Eye (tissue), 1 donor: ENCODE measurements around the gene VANGL1.
"Not testable (repeated sequence)": the region's sequence is repeated elsewhere in the genome, so short reads cannot be mapped to it uniquely, and the experiment has no call there.

Experiments used
- DNase-seq: peaks from one replicate; pipeline ENCODE4 v3.0.0-alpha.2; 2015

The VANGL1 gene

DNA sequence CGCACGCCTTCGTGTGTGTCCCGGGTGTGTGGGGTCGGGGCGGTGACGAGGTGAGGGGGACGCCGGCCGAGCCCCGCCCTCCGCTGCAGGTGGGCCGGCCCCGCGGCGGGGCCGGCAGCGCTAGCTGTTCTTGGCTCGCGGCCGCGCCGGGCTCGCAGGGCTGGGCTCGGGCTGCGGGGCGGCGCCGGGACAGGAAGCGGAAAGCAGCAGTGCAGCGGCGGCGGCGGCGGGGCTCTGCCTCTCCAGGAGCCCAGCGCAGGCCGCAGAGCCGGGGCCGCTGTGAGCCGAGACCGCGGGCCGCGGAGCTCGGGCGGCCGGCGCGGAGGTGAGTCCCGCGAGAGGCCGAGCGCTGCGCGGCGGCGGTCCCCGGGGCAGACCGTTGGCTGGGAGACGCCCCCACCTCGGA is at the start of gene VANGL1:
Gene VANGL1, plus strand, starts transcription at position 209 of the 406 bp plus-strand sequence. CDS start 9,444 bp downstream, outside the sequence.
- DNase-seq = peak; percentile 78

DNA sequence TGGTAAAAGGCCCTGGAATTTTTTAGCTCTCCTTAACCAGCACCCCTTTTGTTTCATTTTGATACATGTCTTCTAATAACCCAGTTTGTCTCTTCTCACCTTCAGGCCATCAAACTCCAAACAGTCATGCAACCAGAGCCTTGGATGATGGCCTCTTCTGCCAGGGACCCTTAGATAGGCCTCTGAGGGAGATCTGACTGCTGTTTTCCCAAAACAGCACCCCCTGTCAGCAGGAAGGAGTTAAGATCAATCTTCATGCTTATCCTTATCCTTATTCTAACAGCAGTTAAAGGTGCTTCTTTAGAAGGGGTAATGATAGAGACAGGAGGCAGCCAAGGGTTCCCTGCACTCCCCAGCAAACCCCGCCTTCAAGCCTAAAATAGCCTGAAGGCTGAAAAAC is 49.5 kb upstream of the VANGL1 start:
- no peak for DNase-seq

DNA sequence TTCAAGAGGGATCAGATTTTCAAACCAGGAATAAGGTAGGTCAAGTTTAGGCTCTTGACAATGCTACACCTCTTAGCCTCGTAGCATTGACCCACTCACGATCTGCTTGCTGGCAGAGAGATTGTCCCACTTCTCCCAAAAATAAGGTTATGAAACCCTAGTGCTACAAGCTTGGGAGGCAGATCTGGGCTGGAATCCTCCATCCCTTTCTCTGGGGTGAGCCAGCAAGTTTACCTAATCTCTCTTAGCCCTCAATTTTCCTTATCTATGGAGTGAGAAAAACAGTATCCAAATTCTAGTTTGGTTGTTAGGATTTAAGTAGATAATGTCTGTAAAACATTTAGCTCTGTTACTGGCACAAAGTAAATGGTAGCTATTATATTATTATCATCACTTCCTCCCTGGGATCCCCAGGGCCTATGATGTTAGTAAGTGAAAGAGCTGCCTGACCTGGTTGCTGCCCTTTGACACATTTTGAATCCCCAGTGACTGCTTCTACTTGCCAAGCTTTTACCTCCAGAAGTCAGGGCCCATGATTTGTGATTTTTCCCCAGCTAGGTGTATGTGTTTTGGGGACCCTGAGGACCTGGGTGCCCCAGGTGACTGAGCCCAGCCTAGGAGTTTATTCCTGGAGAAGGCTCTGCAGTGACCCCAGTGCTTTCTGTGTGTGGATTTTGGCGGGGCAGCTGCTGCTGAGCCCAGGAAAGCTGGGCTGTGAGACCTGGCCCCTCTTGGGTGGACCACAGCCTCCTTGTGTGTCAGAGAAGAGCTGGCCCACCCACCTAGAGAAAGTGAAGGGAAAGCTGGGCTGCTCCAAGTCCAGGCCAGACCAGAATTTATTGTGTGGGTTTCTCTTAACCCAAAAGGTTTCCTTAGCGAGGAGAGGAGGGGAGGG is 48.2 kb upstream of the VANGL1 start:
- no peak for DNase-seq

DNA sequence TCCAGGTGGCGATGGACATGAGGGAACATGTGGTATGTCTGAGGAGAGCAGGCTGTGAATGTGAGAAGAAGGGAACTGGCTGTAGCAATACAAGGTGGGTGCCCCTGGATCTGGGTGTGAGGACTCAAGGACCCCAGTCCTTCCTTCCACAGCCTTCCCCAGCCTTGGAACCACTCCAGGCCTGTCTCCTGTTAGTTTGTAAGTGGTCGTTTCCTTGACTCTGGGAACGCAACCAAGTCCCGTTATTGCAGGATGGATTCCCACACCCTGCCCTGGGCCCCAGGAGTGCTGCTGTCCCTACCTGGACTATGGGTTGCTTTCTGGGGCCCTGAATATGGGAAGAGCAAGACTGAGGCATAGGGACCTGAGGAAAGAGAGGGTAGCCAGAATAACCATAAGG is 47.2 kb upstream of the VANGL1 start:
- no peak for DNase-seq

DNA sequence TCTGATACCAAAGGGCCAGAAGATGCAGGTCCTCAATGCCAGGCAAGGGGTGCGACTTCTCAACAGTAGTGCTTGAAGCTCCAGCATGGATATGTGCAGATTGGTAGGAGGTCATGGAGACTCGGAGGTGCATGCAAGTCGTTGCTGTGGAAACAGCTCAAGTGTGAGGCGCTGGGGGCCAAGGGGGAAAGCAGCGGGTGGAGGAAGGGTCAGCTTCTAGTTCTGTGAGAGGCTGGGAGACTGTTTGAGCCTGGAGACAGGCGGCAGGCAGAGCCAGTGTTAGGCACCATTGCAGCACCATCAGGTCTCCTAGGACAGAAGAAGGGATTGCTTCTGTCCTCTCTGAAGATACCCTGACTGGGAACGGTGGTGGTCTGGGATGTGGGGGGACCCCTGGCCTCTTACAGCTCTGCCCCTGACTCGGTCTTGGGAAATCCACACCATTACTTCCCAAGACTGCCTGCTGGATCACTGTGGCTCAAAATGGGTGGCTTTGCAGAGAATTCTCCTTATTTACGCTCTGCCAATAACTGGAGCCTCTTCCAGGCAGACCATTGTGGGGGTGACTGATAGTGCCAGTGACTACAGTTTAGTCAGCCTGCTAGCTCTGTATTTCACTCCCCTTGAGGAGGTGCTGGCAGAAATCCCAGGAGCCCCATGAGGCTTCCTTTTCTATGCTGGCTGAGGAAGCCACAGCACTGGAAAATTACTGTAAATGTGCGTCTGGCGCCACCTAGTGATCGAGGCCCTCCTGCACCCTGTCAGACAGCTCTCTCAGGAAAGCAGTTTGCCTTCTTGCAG is 46.3 kb upstream of the VANGL1 start:
- peak; percentile 96 for DNase-seq

DNA sequence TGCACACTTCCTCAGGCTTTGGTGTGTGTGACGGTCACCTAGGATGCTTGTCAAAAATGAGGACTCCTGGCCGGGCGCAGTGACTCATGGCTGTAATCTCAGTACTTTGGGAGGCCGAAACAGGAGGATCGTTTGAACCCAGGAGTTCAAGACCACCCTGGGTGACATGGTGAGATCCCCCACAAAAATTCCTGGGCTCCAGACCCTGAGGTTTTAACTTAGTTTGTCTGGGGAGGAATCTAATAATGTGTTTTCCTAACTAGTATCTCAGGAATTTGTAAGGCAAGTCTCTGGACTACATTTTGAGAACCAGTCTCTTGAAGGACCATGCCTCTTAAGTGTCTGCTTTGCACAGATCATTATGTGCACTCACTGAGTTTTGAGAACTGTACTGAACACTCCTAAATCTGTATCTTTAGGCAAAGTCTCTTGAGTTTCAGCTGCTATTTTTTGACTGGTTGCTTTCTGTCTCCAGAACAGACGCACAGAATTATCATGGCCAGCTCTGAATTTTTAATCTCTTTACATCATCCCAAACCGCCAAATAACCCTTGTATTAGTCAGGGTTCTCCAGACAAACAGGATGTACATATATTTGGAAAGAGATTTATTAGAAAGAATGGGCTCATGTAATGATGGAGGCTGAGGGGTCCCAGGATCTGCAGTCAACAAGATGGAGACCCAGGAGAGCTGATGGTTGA is 45.5 kb upstream of the VANGL1 start:
- DNase-seq = no peak

DNA sequence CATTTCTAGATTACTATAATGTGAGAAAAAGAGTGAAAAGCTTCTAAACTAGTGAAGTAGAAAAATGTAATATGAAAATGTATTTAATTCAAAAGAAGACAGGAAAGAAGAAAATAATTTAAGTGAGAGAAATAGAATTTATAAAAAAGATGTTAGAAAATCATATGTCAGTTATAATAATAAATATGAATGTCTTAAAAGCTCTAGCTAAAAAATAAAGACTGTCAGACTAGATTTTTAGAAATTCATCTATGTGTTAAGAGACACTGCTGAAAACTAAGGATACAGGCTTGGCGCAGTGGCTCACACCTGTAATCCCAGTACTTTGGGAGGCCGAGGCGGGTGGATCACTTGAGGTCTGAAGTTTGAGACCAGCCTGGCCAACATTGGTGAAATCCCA is 37.3 kb upstream of the VANGL1 start:
- DNase-seq = no peak

DNA sequence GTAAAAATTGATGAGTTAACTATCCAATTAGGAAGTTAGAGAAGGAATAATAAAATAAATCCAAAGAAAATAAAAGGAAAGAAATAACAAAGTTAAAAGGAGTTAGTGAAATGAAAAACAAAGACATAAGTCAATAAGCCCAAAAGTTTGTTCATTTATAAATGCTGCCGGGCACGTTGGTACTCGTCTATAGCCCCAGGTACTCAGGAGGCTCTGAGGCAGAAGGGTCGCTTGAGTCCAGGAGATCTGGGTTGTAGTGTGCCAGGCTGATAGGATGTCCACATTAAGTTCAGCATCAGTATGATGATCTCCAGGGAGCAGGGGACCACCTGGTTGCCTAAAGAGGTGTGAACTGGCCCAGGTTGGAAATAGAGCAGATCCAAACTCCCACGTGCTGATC is 35.5 kb upstream of the VANGL1 start:
- no peak for DNase-seq

DNA sequence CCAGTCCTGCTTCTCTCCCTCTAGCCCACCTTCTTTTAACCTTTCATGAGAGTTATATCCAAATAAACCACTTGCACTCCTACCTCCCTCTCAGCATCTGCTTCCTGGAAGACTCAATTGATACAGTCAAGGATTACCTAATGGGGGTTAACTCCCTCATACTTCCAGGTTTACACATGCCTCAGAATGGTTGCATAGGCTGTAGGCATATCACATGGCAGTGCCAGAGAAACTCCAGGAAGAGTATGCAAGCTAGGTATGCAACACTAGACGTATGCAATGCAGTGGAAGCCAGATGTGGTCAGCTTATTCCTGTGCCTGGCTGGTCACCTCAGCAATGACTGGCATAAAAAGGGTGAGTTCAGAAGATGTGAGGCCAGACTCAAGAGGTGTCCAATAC is 32.7 kb upstream of the VANGL1 start:
- no peak for DNase-seq

DNA sequence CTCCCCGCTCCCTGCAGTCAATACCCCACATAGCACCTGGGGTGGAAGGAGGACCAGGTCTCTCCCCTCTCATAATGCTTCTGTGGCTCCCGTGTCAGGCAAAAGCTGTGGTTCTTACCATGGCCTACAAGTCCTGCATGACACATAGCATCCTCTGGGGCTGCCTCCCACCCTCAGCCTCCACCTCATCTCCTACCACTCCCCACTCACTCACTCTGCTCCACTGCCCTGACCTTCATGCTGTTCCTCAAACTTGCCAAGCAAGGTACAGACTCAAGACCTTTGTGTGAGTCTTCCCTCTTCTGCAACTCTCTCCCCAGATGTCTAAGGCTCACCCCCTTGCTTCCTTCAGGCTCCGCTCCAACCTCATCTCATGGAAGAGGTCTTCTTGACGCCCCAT is 28.0 kb upstream of the VANGL1 start:
- no peak for DNase-seq

DNA sequence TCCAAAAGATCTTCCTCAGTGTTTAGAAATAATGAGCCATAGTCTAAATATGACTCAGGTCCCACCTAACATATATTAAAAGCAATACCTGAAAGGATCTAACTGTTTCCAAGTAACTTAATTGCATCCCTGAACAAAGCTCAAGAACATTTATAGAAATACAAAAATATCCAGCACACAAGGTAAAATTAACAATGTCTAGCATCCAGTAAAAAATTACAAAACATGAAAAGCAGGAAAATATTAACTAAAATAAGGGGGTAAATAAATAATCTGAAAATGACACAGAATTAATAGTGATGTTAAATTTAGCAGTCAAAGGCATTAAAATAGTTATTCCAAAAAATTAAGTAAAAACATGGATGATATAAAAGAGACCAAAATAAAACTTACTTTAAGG is 21.3 kb upstream of the VANGL1 start:
- DNase-seq = no peak

DNA sequence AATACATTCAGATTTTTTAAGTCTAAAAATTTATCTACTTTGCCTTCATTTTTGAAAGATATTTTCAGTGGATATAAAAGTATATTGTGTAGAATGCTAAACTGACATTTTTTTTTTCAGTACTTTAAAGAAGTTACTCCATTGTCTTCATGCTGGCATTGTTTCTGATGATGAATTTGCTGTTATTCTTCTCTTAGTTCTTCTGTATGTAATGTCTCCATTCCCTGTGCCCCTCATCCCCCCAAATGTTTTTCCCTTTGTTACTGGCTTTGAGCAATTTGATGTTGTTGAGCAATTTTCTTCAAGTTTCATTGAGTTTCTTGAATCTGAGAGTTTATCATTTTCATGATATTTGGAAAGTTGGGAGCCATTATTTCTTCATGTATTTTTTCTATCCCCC is 20.8 kb upstream of the VANGL1 start:
- DNase-seq = no peak

DNA sequence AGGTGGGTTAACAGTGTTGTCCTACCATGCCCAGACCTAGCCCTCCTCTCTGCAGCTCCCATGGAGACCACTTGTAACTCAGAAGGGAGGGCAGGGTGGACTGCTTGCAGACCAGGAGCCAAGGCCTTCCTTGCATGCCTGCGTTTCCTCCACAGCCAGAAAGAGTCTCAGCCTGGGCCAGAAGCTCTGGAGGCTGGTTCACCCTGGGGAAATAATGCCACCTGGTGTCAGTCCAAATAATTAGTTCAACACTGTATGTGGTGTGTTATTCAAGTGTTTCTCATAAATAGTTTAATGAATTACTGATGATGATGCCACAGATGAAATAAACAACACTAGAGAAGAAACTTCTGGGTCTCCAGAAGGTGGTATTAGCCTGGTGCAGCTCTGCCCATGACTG is 16.9 kb upstream of the VANGL1 start:
- DNase-seq = no peak

DNA sequence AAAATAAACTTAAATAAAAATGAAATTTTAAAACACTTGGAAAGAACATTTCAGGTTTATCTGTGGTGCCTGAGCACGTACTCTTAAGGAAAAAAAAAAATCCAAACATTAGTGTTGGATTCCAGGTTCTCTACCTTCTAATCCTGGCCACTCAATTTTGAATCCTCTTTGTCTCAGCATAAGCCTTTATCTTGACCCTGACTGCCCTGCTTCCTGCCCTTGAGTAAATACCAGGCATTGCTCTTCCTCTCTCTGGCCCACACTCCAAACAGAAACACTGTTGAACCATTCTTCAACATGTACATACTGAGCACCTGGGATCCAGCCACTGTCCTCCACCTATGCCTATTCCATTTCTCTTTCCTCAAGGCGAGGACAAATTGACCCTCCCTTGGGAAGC is 11.4 kb upstream of the VANGL1 start:
- no peak for DNase-seq

DNA sequence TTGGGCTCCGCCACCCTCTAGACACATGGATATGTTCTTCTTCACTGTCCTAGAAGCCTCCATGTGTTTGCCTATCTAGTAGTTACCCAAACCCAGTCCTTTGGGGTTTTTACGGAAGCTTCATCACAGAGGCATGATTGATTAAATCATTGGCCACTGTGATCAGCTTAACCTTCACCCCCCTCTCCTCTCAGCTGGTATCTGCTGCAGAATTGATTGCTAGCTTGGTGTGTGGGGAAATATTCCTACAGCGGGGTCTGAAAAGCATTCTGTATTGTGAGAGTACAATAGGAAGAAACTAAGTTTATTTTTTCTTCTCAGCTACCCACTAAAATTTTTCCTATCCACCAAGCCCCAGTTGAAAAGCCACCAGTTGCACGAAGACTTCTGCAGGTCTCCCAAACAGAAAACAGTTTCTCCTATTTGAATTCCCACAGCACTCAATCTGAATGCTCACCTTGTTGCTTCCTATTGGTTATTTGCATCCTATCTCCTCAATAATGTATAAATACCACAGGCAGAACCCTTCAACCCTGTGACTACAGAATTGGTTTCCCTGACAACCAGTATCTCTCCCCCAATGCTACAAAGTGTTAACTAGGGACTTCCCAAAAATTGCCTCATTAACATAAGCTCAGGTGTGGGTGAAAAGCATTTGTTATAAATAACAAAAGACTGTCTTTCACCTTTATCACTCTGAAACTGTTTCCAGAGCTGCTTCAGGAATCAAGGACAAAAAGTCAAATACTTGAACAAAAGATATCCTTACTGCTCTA is 9.3 kb upstream of the VANGL1 start:
- no peak for DNase-seq

DNA sequence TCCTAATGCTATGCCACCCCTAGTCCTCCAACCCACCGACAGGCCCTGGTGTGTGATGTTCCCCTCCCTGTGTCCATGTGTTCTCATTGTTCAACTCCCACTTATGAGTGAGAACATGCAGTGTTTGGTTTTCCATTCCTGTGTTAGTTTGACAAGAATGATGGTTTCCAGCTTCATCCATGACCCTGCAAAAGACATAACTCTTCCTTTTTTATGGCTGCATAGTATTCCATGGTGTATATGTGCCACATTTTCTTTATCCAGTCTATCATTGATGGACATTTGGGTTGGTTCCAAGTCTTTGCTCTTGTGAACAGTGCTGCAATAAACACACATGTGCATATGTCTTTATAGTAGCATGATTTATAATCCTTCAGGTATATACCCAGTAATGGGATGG is 8.2 kb upstream of the VANGL1 start:
- DNase-seq = not testable (repeated sequence)

DNA sequence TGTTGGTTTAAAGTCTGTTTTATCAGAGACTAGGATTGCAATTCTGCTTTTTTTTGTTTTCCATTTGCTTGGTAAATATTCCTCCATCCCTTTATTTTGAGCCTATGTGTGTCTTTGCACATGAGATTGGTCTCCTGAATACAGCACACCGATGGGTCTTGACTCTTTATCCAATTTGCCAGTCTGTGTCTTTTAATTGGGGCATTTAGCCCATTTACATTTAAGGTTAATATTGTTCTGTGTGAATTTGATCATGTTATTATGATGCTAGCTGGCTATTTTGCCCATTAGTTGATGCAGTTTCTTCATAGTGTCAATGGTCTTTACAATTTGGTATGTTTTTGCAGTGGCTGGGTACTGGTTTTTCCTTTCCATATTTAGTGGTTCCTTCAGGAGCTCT is 4.5 kb upstream of the VANGL1 start:
- DNase-seq = not testable (repeated sequence)

DNA sequence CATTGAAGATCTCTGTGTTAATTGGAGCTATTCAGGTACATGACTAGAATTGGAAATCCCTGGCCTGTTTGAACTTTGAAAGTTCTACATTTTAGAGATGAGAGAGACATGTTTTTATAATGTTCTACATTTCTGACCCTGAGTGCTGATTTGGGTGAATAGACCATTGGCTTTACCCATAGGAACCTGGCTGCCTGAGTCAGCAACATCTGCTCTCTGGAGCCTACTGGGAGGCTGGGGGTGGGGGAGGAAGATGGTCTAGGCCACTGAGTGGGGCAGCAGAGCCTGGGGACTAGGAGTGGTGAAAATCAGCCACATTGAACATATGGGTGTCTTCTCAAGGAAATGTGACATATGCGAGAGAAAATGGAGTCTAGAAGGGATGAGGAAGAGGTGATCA is 1.4 kb upstream of the VANGL1 start:
- no peak for DNase-seq

DNA sequence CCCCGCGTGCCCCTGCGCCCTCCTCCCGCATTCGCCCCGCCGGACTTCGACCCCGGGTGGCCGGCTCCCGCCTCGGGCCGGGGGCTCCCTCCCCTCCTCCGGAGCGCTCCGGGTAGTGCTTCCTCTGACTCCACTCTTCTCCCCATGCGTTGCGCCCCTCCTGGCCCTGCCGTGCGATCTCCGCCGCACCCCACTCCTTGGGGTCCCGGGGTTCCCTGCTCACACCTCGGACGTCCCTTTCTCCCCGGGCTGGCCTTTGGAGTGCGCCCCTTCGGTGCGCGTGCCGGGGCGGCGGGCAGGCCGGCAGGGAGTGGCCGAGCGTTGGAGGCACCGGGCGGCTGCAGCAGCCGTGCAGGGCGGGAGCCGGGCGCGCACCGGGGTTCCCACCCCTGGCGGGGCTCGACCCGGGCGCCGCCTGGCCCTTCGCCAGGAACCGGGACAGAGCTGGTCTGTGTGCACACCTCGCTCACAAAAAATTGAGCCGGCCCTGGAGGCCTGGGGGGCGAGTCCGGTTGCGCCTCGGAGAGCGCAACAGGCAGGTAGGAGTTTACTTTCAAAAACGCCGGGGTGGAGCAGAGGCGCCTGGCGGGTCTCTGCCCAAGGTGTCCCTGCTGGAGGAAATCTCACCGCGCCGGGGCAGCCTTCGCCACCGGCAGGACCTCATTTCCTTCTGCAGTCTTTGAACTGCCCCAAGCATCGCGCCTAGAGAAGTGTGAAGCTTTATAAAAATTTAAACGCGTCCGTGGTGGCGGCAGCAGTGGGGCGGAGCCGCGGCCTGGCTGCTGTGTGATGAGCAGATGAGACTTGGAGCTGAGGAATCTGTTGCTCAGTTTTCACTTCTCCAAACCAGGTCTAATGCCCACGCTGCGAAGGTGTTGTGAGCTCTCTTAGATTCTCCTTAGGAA is 650 bp downstream of the VANGL1 start:
- DNase-seq = peak; percentile 85

DNA sequence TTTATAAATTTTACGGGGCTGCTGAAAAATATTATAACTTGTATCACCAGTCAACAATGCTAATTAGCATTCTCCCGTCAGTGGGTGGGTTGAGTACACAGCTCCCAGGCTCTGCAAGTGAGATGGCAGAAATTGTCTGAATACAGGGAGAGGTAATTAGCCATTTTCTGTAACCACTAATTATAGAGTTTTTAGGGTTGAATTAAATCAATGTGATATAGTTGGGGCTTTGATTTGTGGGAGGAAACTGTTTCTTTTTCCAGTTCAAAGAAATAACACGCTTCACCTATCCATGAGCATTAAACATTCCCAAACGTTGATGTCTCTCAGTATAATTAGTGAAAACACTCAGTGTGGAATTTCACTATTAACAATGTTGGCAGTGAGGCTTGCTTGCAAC is 1.5 kb downstream of the VANGL1 start:
- no peak for DNase-seq

DNA sequence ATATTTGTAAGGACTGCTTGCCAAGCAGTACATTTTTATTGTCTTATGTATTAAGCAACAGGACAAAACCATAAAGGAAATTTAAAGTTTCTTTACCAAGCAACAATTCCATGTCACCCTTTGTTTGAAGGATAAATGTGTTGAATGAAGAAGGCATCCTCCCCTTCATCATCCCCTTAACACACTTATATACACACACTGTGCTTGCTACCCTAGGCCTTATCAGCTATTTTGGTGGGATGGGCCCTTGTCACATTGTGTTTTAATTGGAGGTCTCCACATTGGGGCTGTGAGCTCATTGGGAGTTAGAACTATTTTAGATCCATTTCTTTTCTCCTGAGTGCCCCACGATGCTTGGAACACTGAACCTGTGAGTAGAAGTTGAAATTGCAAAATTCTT is 1.9 kb downstream of the VANGL1 start:
- no peak for DNase-seq

DNA sequence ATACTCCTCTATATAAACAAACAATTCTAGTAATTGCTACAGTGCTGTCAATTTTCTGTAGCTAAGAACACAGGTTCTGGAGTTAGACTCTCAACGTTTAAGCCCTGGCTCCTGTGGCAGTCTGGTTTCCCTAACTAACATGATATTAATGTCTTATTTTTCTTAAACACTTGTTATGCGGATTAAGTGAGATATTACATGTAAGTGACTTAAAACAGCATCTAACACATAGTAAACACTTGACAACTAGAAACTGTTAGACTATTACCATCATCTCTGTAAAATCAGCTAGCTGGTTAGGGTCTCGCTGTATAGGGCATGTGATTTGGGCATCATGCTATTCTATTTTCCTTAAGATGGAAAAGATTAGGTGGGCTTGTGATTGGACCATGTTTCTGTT is 2.3 kb downstream of the VANGL1 start:
- no peak for DNase-seq
